KMS-11 (cell line): Measurements from ENCODE around the gene TRIO.

Experiments used
- H2AFZ ChIP-seq: fragments of 200-600 bp; sonication (generic); 2 replicates; pipeline ENCODE4 v1.6.1; 2016; ENCODE audit warnings: antibody characterized with exemption, mixed run types, low read depth
- H3K27ac ChIP-seq: fragments of 200-600 bp; sonication (generic); 2 replicates; pipeline ENCODE4 v1.6.1; 2016; ENCODE audit warnings: mild to moderate bottlenecking, mixed run types
- H3K27me3 ChIP-seq: fragments of 200-600 bp; sonication (generic); 2 replicates; pipeline ENCODE4 v1.6.1; 2017; ENCODE audit warnings: mild to moderate bottlenecking, low read depth, mixed run types, moderate library complexity; ENCODE audit not compliant: insufficient read depth
- H3K36me3 ChIP-seq: fragments of 200-600 bp; sonication (generic); 2 replicates; pipeline ENCODE4 v1.6.1; 2017; ENCODE audit warnings: mild to moderate bottlenecking, mixed run types; ENCODE audit not compliant: insufficient read depth
- H3K4me1 ChIP-seq: fragments of 200-600 bp; sonication (generic); 2 replicates; pipeline ENCODE4 v1.6.1; 2016; ENCODE audit warnings: mild to moderate bottlenecking, low read depth, mixed run types; ENCODE audit not compliant: poor library complexity, severe bottlenecking
- H3K4me2 ChIP-seq: fragments of 200-600 bp; sonication (generic); 2 replicates; pipeline ENCODE4 v1.7.0; 2016; ENCODE audit warnings: mild to moderate bottlenecking, mixed run types
- H3K4me3 ChIP-seq: fragments of 200-600 bp; sonication (generic); IDR thresholded peaks from 2 replicates; pipeline ENCODE4 v1.6.1; 2017; ENCODE audit warnings: low read depth, low read length, mixed read lengths; ENCODE audit not compliant: insufficient read depth
- H3K79me2 ChIP-seq: fragments of 200-600 bp; sonication (generic); 2 replicates; pipeline ENCODE4 v1.6.1; 2016; ENCODE audit warnings: low read depth, mixed run types; ENCODE audit not compliant: insufficient read depth
- H3K9ac ChIP-seq: fragments of 200-600 bp; sonication (generic); 2 replicates; pipeline ENCODE4 v1.6.1; 2016; ENCODE audit warnings: mild to moderate bottlenecking, mixed run types
- H4K20me1 ChIP-seq: fragments of 200-600 bp; sonication (generic); 2 replicates; pipeline ENCODE4 v1.6.1; 2016; ENCODE audit warnings: mild to moderate bottlenecking, mixed run types; ENCODE audit not compliant: insufficient read depth
- CTCF ChIP-seq: fragments of 200-600 bp; sonication (generic); conservative IDR thresholded peaks from 2 replicates; pipeline ENCODE4 v1.6.1; 2017; ENCODE audit warnings: low read depth, mild to moderate bottlenecking, antibody characterized with exemption, low read length, moderate library complexity, mixed read lengths

The TRIO gene

GRCh38 chr5:14200312-14200990 lies 57.3 kb downstream of the TRIO start:
- no peak overlapping the region for H2AFZ ChIP-seq
- peaks cover 97% of the 10 kb centered on the region for H3K79me2 ChIP-seq
- no peak overlapping the region for H3K4me2 ChIP-seq
- no peak overlapping the region for H3K9ac ChIP-seq
- no peak overlapping the region for H3K27ac ChIP-seq
- H3K4me1 ChIP-seq, result no peaks in the 10 kb centered on the region
- no peaks in the 10 kb centered on the region for H3K27me3 ChIP-seq
- no peak overlapping the region for H3K4me3 ChIP-seq
- H3K36me3 ChIP-seq, result no peaks in the 10 kb centered on the region
- no peak for TF ChIP-seq CTCF
- peaks cover 5% of the 10 kb centered on the region; the same call in 1 of the 2 replicates for H4K20me1 ChIP-seq

- Histone ChIP-seq H3K27ac (no peak overlapping the region), H3K4me1 (peaks cover 2% of the 10 kb centered on the region), H3K36me3 (no peaks in the 10 kb centered on the region), H3K4me3 (no peak overlapping the region), H3K27me3 (no peaks in the 10 kb centered on the region), H3K79me2 (peaks cover 97% of the 10 kb centered on the region), H3K4me2 (no peak overlapping the region), H4K20me1 (peaks cover 5% of the 10 kb centered on the region; the same call in 1 of the 2 replicates), H3K9ac (no peak overlapping the region), H2AFZ (no peak overlapping the region)
- TF ChIP-seq CTCF, result no peak
Measured at GRCh38 chr5:14201325-14202045, 58.3 kb downstream of the TRIO start.

GRCh38 chr5:14202462-14202861 lies 59.3 kb downstream of the TRIO start:
- Histone ChIP-seq H3K36me3 (no peaks in the 10 kb centered on the region), H2AFZ (no peak overlapping the region), H3K9ac (no peak overlapping the region), H3K4me2 (no peak overlapping the region), H3K79me2 (peaks cover 94% of the 10 kb centered on the region), H3K27me3 (no peaks in the 10 kb centered on the region), H3K27ac (no peak overlapping the region), H3K4me1 (peaks cover 9% of the 10 kb centered on the region), H3K4me3 (no peak overlapping the region), H4K20me1 (peaks cover 5% of the 10 kb centered on the region; the same call in 1 of the 2 replicates)
- TF ChIP-seq CTCF, result no peak

- Histone ChIP-seq H3K4me2 (no peak overlapping the region), H3K27me3 (no peaks in the 10 kb centered on the region), H3K4me1 (peaks cover 26% of the 10 kb centered on the region), H4K20me1 (no peaks in the 10 kb centered on the region), H2AFZ (no peak overlapping the region), H3K79me2 (peaks cover 94% of the 10 kb centered on the region), H3K9ac (no peak overlapping the region), H3K27ac (no peak overlapping the region), H3K36me3 (no peaks in the 10 kb centered on the region), H3K4me3 (no peak overlapping the region)
- TF ChIP-seq CTCF, result no peak
Measured at GRCh38 chr5:14204011-14204670, 61.0 kb downstream of the TRIO start.
